B cell (primary cell): Measurements from ENCODE around the gene ZNF335. TPM values are rescaled to one million over a fixed set of nuclear protein-coding genes. Genes with fewer than 3 reads are reported as not detected.

Source experiments
- ATAC-seq: fragments of 200-7000 bp; cut with Tn5 transposase; one replicate; pipeline ENCODE4 v1.10.0; 2021; ENCODE audit warnings: low read depth, mild to moderate bottlenecking, moderate number of reproducible peaks, moderate library complexity
- CTCF ChIA-PET: fragments of 350-600 bp; sonication (Branson Sonifier 250); formaldehyde crosslinking; loops from one replicate; lab custom pipeline; 2021; ENCODE audit warnings: antibody characterized with exemption, inconsistent platforms; lab: Charles Lee
- POLR2A ChIA-PET: fragments of 350-600 bp; sonication (Branson Sonifier 250); formaldehyde crosslinking; loops from one replicate; lab custom pipeline; 2021; ENCODE audit warnings: antibody characterized with exemption; lab: Charles Lee
- DNase-seq: peaks from one replicate; pipeline ENCODE4 v3.0.0; 2013
- H2AFZ ChIP-seq: 2 replicates; pipeline ENCODE4 v1.6.1; 2012; ENCODE audit warnings: mild to moderate bottlenecking, low read depth, low read length; ENCODE audit not compliant: insufficient read depth, poor library complexity, severe bottlenecking
- H3K27ac ChIP-seq, 2 donors: 1 replicate in 1 of 2; 2 replicates in 1 of 2; pipeline ENCODE4 v1.5.1; 2012 to 2013; ENCODE audit warnings: low read length in 2 of 2, mild to moderate bottlenecking in 2 of 2, moderate library complexity in 1 of 2
- H3K27me3 ChIP-seq, 4 experiments: fragments of 200-600 bp in 1 of 4; sonication (generic) in 1 of 4; replicated peaks in 1 of 4; 1 replicate in 2 of 4; 2 replicates in 2 of 4; pipeline versions ENCODE4 v1.6.1 to v1.7.0; 2013 to 2016; ENCODE audit warnings: low read length in 3 of 4, mild to moderate bottlenecking in 2 of 4, mixed read lengths in 1 of 4, moderate library complexity in 1 of 4; ENCODE audit not compliant: insufficient read depth in 4 of 4, control insufficient read depth in 3 of 4; ENCODE audit errors: control extremely low read depth in 1 of 4
- H3K36me3 ChIP-seq, 2 experiments: replicated peaks in 1 of 2; 1 replicate in 1 of 2; 2 replicates in 1 of 2; pipeline versions ENCODE4 v1.6.1 to v1.7.1; 2013; ENCODE audit warnings: low read length in 1 of 2; ENCODE audit not compliant: insufficient read depth in 2 of 2, control insufficient read depth in 1 of 2; ENCODE audit errors: control extremely low read depth in 1 of 2, extremely low read depth in 1 of 2
- H3K4me1 ChIP-seq, 2 donors: fragments of 200-600 bp in 1 of 2; sonication (generic) in 1 of 2; 1 replicate in 1 of 2; 2 replicates in 1 of 2; pipeline versions ENCODE4 v1.5.1 to v1.6.1; 2013 to 2017; ENCODE audit warnings: low read length in 2 of 2; ENCODE audit not compliant: control insufficient read depth in 2 of 2, insufficient read depth in 2 of 2
- H3K4me2 ChIP-seq: replicated peaks from 2 replicates; pipeline ENCODE3; 2012; ENCODE audit warnings: mild to moderate bottlenecking, low read depth, low read length; ENCODE audit not compliant: poor library complexity, severe bottlenecking
- H3K4me3 ChIP-seq, 5 experiments: fragments of 200-600 bp in 1 of 5; sonication (generic) in 1 of 5; 1 replicate in 3 of 5; 2 replicates in 2 of 5; pipeline versions ENCODE4 v1.5.1 to v1.7.0; 2011 to 2016; ENCODE audit warnings: low read length in 4 of 5, mild to moderate bottlenecking in 4 of 5, low read depth in 2 of 5, control low read depth in 1 of 5, moderate library complexity in 1 of 5; ENCODE audit not compliant: insufficient read depth in 1 of 5; ENCODE audit errors: control extremely low read depth in 1 of 5, extremely low read depth in 1 of 5
- H3K79me2 ChIP-seq: fragments of 200-600 bp; sonication (generic); one replicate; pipeline ENCODE4 v1.6.0; 2016; ENCODE audit warnings: low read length; ENCODE audit not compliant: control insufficient read depth, insufficient read depth
- H3K9ac ChIP-seq: fragments of 200-600 bp; sonication (generic); 2 replicates; pipeline ENCODE4 v1.6.1; 2017; ENCODE audit warnings: mild to moderate bottlenecking, low read length, moderate library complexity
- H3K9me3 ChIP-seq, 3 donors: one replicate each; pipeline versions ENCODE4 v1.6.1 to v1.7.1; 2013; ENCODE audit warnings: low read length in 2 of 3; ENCODE audit not compliant: control insufficient read depth in 2 of 3, insufficient read depth in 1 of 3; ENCODE audit errors: control extremely low read depth in 1 of 3
- H4K20me1 ChIP-seq: 2 replicates; pipeline ENCODE4 v1.6.0; 2012; ENCODE audit warnings: mild to moderate bottlenecking, low read length; ENCODE audit not compliant: insufficient read depth, control insufficient read depth, poor library complexity, severe bottlenecking
- H3K27ac Mint-ChIP-seq: one replicate; pipeline ENCODE4 v1.8.0; 2021; ENCODE audit warnings: mixed read lengths
- H3K27me3 Mint-ChIP-seq: one replicate; pipeline ENCODE4 v1.8.0; 2021; ENCODE audit warnings: mixed read lengths
- H3K4me1 Mint-ChIP-seq: one replicate; pipeline ENCODE4 v1.8.0; 2021; ENCODE audit warnings: mixed read lengths
- H3K4me3 Mint-ChIP-seq: one replicate; pipeline ENCODE4 v1.8.0; 2021; ENCODE audit warnings: mixed read lengths
- H3K9me3 Mint-ChIP-seq: one replicate; pipeline ENCODE4 v1.8.0; 2022; ENCODE audit warnings: mixed read lengths; ENCODE audit not compliant: insufficient read depth
- EZH2 ChIP-seq: IDR thresholded peaks from 2 replicates; pipeline ENCODE4 v1.6.1; 2012; ENCODE audit warnings: borderline replicate concordance, low read depth, mild to moderate bottlenecking, moderate library complexity, low read length; ENCODE audit not compliant: insufficient read depth, poor library complexity, severe bottlenecking
- whole genome bisulfite sequencing: methylation state at CpG from one replicate; pipeline ENCODE4 v1.1.5; 2013; ENCODE audit warnings: missing lambda C conversion rate; ENCODE audit not compliant: insufficient coverage; 5-methylcytosine and 5-hydroxymethylcytosine counted together
- intact Hi-C: fragments of 100-400 bp; cut with micrococcal nuclease; formaldehyde crosslinking; loops from one replicate; pipeline ENCODE4 v1.10.0; 2022
- polyA plus RNA-seq: library from polyadenylated mRNA; depleted of rRNA; stranded (reverse); fragments of >200 nt; gene quantifications from 2 replicates; pipeline ENCODE4 v1.2.3, GENCODE V29; 2012
- total RNA-seq, 2 donors: library from RNA; stranded (reverse); fragments of 120-200 nt in 1 of 2; gene quantifications; 1 replicate in 1 of 2; 2 replicates in 1 of 2; pipeline versions ENCODE4 v1.2.3 to v1.2.4, GENCODE V29; 2013 to 2022
- TF ChIP-seq, protein P1 (sequence below): fragments of 200-600 bp; IDR thresholded peaks from one replicate; pipeline ENCODE4 v1.8.0; 2022; ENCODE audit warnings: antibody characterized with exemption, mild to moderate bottlenecking

The ZNF335 gene
- total and polyA plus RNA-seq, 2 donors (not counting 1 experiment from before 2014, with no cell fraction given), result 62.3 to 62.7 TPM

DNA sequence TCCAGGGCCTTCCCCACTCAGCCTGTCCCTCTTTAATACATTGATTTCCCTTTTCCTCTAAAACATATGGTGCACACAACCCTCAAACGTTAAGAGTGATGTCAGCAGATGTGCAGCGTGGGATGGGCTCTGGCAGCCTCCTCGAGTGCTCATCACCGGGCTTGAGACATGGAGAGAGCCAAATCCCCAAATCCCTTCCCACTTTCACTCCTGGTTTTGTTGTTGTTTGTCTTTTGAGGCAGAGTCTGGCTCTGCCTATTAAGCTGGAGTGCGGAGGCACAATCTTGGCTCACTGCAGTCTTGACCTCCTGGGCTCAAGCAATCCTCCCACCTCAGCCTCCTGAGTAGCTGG, 54.2 kb downstream of the ZNF335 start:
- DNase-seq (no peak), ATAC-seq (no peak)
- ChIA-PET CTCF (no interaction called here), POLR2A (no interaction called here)
- H3K36me3 ChIP-seq, result no peaks in the 10 kb centered on the region
- H3K9ac ChIP-seq, result no peak overlapping the region
- H3K4me1 Mint-ChIP-seq, result peaks cover 2% of the 10 kb centered on the region
- H3K27me3 ChIP-seq, result peaks cover 0 to 30% (median 5%) of the 10 kb centered on the region in 4 experiments
- WGBS, result 100% methylated on average over 1 of the region's 5 CpGs
- no peaks in the 10 kb centered on the region for H3K9me3 Mint-ChIP-seq
- no peaks in the 10 kb centered on the region for H3K9me3 ChIP-seq
- peaks cover 36% of the 10 kb centered on the region for H3K27me3 Mint-ChIP-seq
- no peak for TF ChIP-seq EZH2
- TF ChIP-seq, protein P1, sequence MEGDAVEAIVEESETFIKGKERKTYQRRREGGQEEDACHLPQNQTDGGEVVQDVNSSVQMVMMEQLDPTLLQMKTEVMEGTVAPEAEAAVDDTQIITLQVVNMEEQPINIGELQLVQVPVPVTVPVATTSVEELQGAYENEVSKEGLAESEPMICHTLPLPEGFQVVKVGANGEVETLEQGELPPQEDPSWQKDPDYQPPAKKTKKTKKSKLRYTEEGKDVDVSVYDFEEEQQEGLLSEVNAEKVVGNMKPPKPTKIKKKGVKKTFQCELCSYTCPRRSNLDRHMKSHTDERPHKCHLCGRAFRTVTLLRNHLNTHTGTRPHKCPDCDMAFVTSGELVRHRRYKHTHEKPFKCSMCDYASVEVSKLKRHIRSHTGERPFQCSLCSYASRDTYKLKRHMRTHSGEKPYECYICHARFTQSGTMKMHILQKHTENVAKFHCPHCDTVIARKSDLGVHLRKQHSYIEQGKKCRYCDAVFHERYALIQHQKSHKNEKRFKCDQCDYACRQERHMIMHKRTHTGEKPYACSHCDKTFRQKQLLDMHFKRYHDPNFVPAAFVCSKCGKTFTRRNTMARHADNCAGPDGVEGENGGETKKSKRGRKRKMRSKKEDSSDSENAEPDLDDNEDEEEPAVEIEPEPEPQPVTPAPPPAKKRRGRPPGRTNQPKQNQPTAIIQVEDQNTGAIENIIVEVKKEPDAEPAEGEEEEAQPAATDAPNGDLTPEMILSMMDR, result no peak
- H3K79me2 ChIP-seq, result no peaks in the 10 kb centered on the region
- no peaks in the 10 kb centered on the region for H4K20me1 ChIP-seq
- H2AFZ ChIP-seq, result no peak overlapping the region
- H3K4me1 ChIP-seq, result no peaks in the 10 kb centered on the region
- H3K4me3 Mint-ChIP-seq, result no peak overlapping the region
- no peak overlapping the region for H3K27ac Mint-ChIP-seq
- H3K27ac ChIP-seq, result no peak overlapping the region
- no peak overlapping the region for H3K4me3 ChIP-seq
- H3K4me2 ChIP-seq, result no peak overlapping the region
- intact Hi-C loops, result no loop called here

DNA sequence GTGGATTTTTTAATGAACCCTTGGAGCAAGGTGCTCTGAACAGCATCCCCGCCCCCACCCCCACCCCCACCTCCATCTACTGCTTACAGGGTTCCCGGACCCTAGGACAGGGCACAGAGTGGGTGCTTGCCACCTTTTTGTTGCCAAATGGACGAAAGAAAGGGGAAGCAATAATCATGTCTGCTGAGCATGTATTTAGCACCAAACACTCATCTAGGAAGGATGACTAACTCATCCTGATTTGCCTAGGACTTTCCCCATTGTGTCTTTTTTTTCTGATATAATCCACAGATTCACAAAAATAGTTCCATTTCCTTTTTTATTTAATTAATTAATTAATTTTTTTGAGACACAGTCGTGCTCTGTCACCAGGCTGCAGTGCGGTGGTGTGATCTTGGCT, 58.9 kb downstream of the ZNF335 start:
- H3K9me3 ChIP-seq, result peaks cover 0 to 11% (median 0%) of the 10 kb centered on the region in 3 donors
- H3K4me3 ChIP-seq, result no peak overlapping the region
- intact Hi-C loops, result no loop called here
- H3K36me3 ChIP-seq, result no peaks in the 10 kb centered on the region
- Mint-ChIP-seq H3K27ac (peak overlapping the region; percentile 50), H3K4me3 (peak overlapping the region; percentile 79), H3K9me3 (no peaks in the 10 kb centered on the region), H3K4me1 (peaks cover 20% of the 10 kb centered on the region), H3K27me3 (peaks cover 15% of the 10 kb centered on the region)
- H3K79me2 ChIP-seq, result no peaks in the 10 kb centered on the region
- ATAC-seq, result no peak
- no peak overlapping the region for H3K27ac ChIP-seq
- H3K4me1 ChIP-seq, result peaks cover 14 to 22% of the 10 kb centered on the region in 2 donors
- ChIA-PET CTCF (no interaction called here), POLR2A (no interaction called here)
- no peak overlapping the region for H3K9ac ChIP-seq
- no peak for DNase-seq
- no peak overlapping the region for H3K4me2 ChIP-seq
- TF ChIP-seq EZH2, result no peak
- peaks cover 0 to 24% (median 9%) of the 10 kb centered on the region in 4 experiments for H3K27me3 ChIP-seq
- WGBS, result 60% methylated on average over 1 of the region's 5 CpGs
- no peak overlapping the region for H2AFZ ChIP-seq
- no peaks in the 10 kb centered on the region for H4K20me1 ChIP-seq
